Lung (tissue), 12 donors: ENCODE data around the gene RSBN1. TPM values are rescaled to one million over a fixed set of nuclear protein-coding genes. Genes with fewer than 3 reads are reported as not detected.

Experiments
- ATAC-seq: fragments of 200-7000 bp; cut with Tn5 transposase; one replicate; pipeline ENCODE4 v1.9.1; 2020; ENCODE audit warnings: moderate number of reproducible peaks; ENCODE audit not compliant: insufficient read depth, low FRiP score
- DNase-seq, 3 donors: peaks; one replicate each; pipeline ENCODE4 v3.0.0-alpha.2; 2013 to 2017
- H3K27ac ChIP-seq, 2 donors: one replicate each; pipeline ENCODE4 v1.5.1; 2013; ENCODE audit warnings: mild to moderate bottlenecking in 2 of 2, moderate library complexity in 2 of 2, control low read depth in 1 of 2, inconsistent platforms in 1 of 2, low read depth in 1 of 2, low read length in 1 of 2
- H3K27me3 ChIP-seq, 3 donors: one replicate each; pipeline ENCODE4 v1.5.1; 2013; ENCODE audit warnings: low read length in 2 of 3; ENCODE audit not compliant: control insufficient read depth in 3 of 3, insufficient read depth in 3 of 3
- H3K36me3 ChIP-seq, 4 donors: one replicate each; pipeline ENCODE4 v1.5.1; 2013; ENCODE audit warnings: low read length in 4 of 4, mild to moderate bottlenecking in 1 of 4, moderate library complexity in 1 of 4; ENCODE audit not compliant: control insufficient read depth in 4 of 4, insufficient read depth in 4 of 4
- H3K4me1 ChIP-seq, 5 donors: one replicate each; pipeline ENCODE4 v1.5.1; 2013; ENCODE audit warnings: low read length in 5 of 5, mild to moderate bottlenecking in 2 of 5, moderate library complexity in 1 of 5; ENCODE audit not compliant: control insufficient read depth in 5 of 5, insufficient read depth in 5 of 5
- H3K4me3 ChIP-seq: one replicate; pipeline ENCODE4 v1.5.1; 2013; ENCODE audit warnings: mild to moderate bottlenecking, control low read depth, moderate library complexity
- H3K9ac ChIP-seq, 2 donors: one replicate each; pipeline ENCODE4 v1.5.1; 2013; ENCODE audit warnings: low read length in 2 of 2, control low read depth in 1 of 2; ENCODE audit not compliant: insufficient read depth in 1 of 2
- H3K9me3 ChIP-seq, 4 donors: one replicate each; pipeline ENCODE4 v1.5.1; 2013; ENCODE audit warnings: low read length in 3 of 4, mild to moderate bottlenecking in 1 of 4, moderate library complexity in 1 of 4; ENCODE audit not compliant: control insufficient read depth in 4 of 4, insufficient read depth in 3 of 4
- CTCF ChIP-seq: IDR thresholded peaks from 2 replicates; pipeline ENCODE4 v1.5.1; 2012; ENCODE audit warnings: mild to moderate bottlenecking; ENCODE audit errors: control extremely low read depth, extremely low read depth
- WGBS, 2 donors: extraction: QIAGEN DNeasy Blood & Tissue Kit; methylation state at CpG; one replicate each; pipeline ENCODE4 v1.1.7; 2013; 5-methylcytosine and 5-hydroxymethylcytosine counted together
- polyA plus RNA-seq, 2 donors: library from polyadenylated mRNA; stranded (reverse); fragments of 200-250 nt; gene quantifications; one replicate each; pipeline ENCODE4 v1.2.1, GENCODE V29; 2013
- total RNA-seq, 2 donors: library from RNA; depleted of rRNA in 1 of 2; stranded (reverse); fragments of >200 nt in 1 of 2; gene quantifications; one replicate each; pipeline ENCODE4 v1.2.1, GENCODE V29; 2014 to 2021
- donor health status: control.
- donor health status: control.
- donor health status: Bipolar disorder and iron deficiency.
- donor health status: healthy.
- donor health status: DM: yes; HTN: yes; CAD: no.

Gene RSBN1
- total and polyA plus RNA-seq, 4 donors = 4.4 to 39.0 (median 12.5) TPM

GRCh38 chr1:113805639-113806038 is 6.6 kb downstream of the RSBN1 start:
- Histone ChIP-seq H3K27ac (no peak overlapping the region), H3K9me3 (no peaks in the 10 kb centered on the region), H3K27me3 (no peaks in the 10 kb centered on the region), H3K4me3 (no peak overlapping the region), H3K36me3 (peaks cover 0 to 2% (median 0%) of the 10 kb centered on the region in 4 donors), H3K9ac (no peak overlapping the region), H3K4me1 (peaks cover 4 to 20% (median 13%) of the 10 kb centered on the region in 5 donors)
- no peak for TF ChIP-seq CTCF
- 86 to 87% methylated on average over 4 of the region's 4 CpGs for WGBS, 2 donors
- ATAC-seq (no peak), DNase-seq (no peak)

DNA sequence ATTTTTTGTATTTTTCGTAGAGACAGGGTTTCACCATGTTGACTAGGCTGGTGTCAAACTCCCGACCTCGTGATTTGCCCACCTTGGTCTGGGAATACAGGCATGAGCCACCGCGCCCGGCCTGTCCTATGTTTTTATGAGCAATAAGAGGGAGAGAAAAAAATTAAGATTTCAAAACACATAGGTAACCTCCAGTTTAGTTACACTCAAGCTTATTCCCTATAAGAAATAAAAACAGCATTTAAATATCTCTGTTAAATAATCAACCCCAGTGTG is 7.1 kb downstream of the RSBN1 start:
- no peak overlapping the region for H3K9ac ChIP-seq
- H3K4me1 ChIP-seq = peaks cover 4 to 15% (median 10%) of the 10 kb centered on the region in 5 donors
- H3K9me3 ChIP-seq = no peaks in the 10 kb centered on the region
- H3K36me3 ChIP-seq = peaks cover 0 to 2% (median 0%) of the 10 kb centered on the region in 4 donors
- peak overlapping the region in 1 of 2 donors; percentile 72 for H3K27ac ChIP-seq
- 93 to 94% methylated on average over 6 of the region's 6 CpGs for WGBS, 2 donors
- DNase-seq (no peak), ATAC-seq (no peak)
- TF ChIP-seq CTCF = no peak
- H3K27me3 ChIP-seq = no peaks in the 10 kb centered on the region
- H3K4me3 ChIP-seq = no peak overlapping the region

DNA sequence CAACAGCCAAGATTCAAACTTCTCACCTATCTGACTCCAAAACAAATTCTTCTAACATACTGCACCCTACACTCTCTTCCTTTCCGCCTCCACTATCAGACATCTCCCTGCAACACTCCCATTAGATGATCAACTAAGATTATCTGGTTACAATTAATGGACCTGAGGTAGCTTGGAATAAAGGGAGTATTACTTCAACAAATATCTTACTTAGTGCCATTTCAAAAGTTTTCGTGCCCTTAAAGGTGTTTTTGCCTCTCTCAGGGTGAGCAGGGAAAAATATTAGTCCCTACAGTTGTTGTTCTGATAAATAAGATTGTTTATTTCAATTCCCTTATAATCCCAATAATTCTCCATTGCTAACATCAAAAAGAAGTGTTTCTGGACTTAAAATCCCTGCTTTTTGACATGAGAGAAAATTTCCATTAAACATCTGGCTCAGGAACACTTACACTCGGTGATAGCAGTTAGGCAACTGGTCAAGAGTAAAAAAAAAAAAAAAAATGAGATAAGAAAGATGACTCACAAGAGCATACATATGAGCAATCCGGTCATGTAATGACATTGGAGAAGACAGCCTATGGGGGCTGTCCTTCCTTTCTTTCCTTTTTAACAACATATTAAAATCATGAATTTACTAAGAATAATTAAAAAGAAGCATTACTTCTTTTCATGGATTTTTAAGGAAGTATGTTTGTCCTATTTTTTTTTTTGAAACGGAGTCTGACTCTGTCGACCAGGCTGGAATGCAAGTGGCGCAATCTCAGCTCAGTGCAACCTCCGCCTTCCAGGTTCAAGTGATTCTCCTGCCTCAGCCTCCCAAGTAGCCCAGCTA is 7.6 kb downstream of the RSBN1 start:
- peak in 2 of 3 donors; percentile 73 to 75 for DNase-seq
- 49 to 56% methylated on average over 8 of the region's 8 CpGs for WGBS, 2 donors

More for the DNA sequence above, 7.6 kb downstream of the RSBN1 start:
- no peak for TF ChIP-seq CTCF
- peak; percentile 79 for ATAC-seq
- Histone ChIP-seq H3K4me1 (peaks cover 4 to 12% (median 6%) of the 10 kb centered on the region in 5 donors), H3K27ac (peak overlapping the region in 1 of 2 donors; percentile 72), H3K27me3 (no peaks in the 10 kb centered on the region), H3K4me3 (no peak overlapping the region), H3K36me3 (peaks cover 0 to 2% (median 0%) of the 10 kb centered on the region in 4 donors), H3K9me3 (no peaks in the 10 kb centered on the region), H3K9ac (peak overlapping the region in 1 of 2 donors; percentile 24)
